ENCODE data around the gene SETDB1. TPM values are rescaled to one million over a fixed set of nuclear protein-coding genes. Genes with fewer than 3 reads are reported as not detected.

SETDB1 gene
- total RNA-seq, 4 donors from 2014 or later = 19.5 to 59.7 (median 39.2) TPM

GRCh38 chr1:150960646-150961045 lies 34.5 kb downstream of the SETDB1 start:
- no peak for DNase-seq
- TF ChIP-seq POLR2AphosphoS5 (IDR thresholded peaks at IDR 0.05) = no peak
- no peak for TF ChIP-seq POLR2A (IDR thresholded peaks at IDR 0.05)
- no peak for TF ChIP-seq EP300 (IDR thresholded peaks at IDR 0.05; ENCODE audit: low read depth)
- 94 to 100% methylated on average over 1 to 7 of the region's 7 CpGs for WGBS, 2 donors (ENCODE audit: low coverage in 1 of 2)
- Histone ChIP-seq H3K9me3 (no peaks in the 10 kb centered on the region), H3K36me3 (peaks cover 0 to 78% (median 26%) of the 10 kb centered on the region in 4 donors), H3K27me3 (no peaks in the 10 kb centered on the region), H3K4me3 (no peak overlapping the region), H3K4me1 (no peaks in the 10 kb centered on the region), H3K27ac (no peak overlapping the region)
- in situ Hi-C loops (cut with MboI; ENCODE audit: low pct_ligation_motif_present in 1 of 4, low pct_unique_long_range_greater_than_20kb in 1 of 4, low sequenced_read_pairs in 3 of 4) = no loop called here
- intact Hi-C loops (cut with DNase I; ENCODE audit: low total_unique reads) = no loop called here

- TF ChIP-seq CTCF (IDR thresholded peaks at IDR 0.05) (no peak), POLR2AphosphoS5 (IDR thresholded peaks at IDR 0.05) (no peak), POLR2A (IDR thresholded peaks at IDR 0.05) (no peak), EP300 (IDR thresholded peaks at IDR 0.05; ENCODE audit: low read depth) (no peak)
- DNase-seq = no peak
- no peaks in the 10 kb centered on the region for H3K27me3 ChIP-seq
- intact Hi-C loops (cut with DNase I; ENCODE audit: low total_unique reads) (no loop called here), in situ Hi-C loops (cut with MboI; ENCODE audit: low pct_ligation_motif_present in 1 of 4, low pct_unique_long_range_greater_than_20kb in 1 of 4, low sequenced_read_pairs in 3 of 4) (no loop called here)
- 65 to 80% methylated on average over 1 to 4 of the region's 4 CpGs for WGBS, 2 donors (ENCODE audit: low coverage in 1 of 2)
- H3K9me3 ChIP-seq = no peaks in the 10 kb centered on the region
- H3K27ac ChIP-seq = no peak overlapping the region
- no peak overlapping the region for H3K4me3 ChIP-seq
- H3K4me1 ChIP-seq = no peaks in the 10 kb centered on the region
- peaks cover 0 to 86% (median 31%) of the 10 kb centered on the region in 4 donors for H3K36me3 ChIP-seq
These were observed 35.6 kb downstream of the SETDB1 start for GRCh38 chr1:150961756-150962155.

GRCh38 chr1:150963321-150964163 lies 37.4 kb downstream of the SETDB1 start:
- in situ Hi-C loops (cut with MboI; ENCODE audit: low pct_ligation_motif_present in 1 of 4, low pct_unique_long_range_greater_than_20kb in 1 of 4, low sequenced_read_pairs in 3 of 4) (no loop called here), intact Hi-C loops (cut with DNase I; ENCODE audit: low total_unique reads) (no loop called here)
- Histone ChIP-seq H3K4me3 (no peak overlapping the region), H3K27me3 (no peaks in the 10 kb centered on the region), H3K4me1 (no peaks in the 10 kb centered on the region), H3K9me3 (no peaks in the 10 kb centered on the region), H3K27ac (no peak overlapping the region), H3K36me3 (peaks cover 0 to 89% (median 35%) of the 10 kb centered on the region in 4 donors)
- WGBS, 2 donors (ENCODE audit: low coverage in 1 of 2) = 86 to 94% methylated on average over 2 to 10 of the region's 10 CpGs
- TF ChIP-seq POLR2AphosphoS5 (IDR thresholded peaks at IDR 0.05) = no peak
- TF ChIP-seq EP300 (IDR thresholded peaks at IDR 0.05; ENCODE audit: low read depth) = no peak
- no peak for TF ChIP-seq CTCF (IDR thresholded peaks at IDR 0.05)
- no peak for TF ChIP-seq POLR2A (IDR thresholded peaks at IDR 0.05)
- no peak for DNase-seq

- H3K27ac ChIP-seq = no peak overlapping the region
- DNase-seq = no peak
- TF ChIP-seq POLR2A (IDR thresholded peaks at IDR 0.05) (no peak), POLR2AphosphoS5 (IDR thresholded peaks at IDR 0.05) (no peak), EP300 (IDR thresholded peaks at IDR 0.05; ENCODE audit: low read depth) (no peak), CTCF (IDR thresholded peaks at IDR 0.05) (no peak)
These were observed 38.0 kb downstream of the SETDB1 start for GRCh38 chr1:150964164-150964489.

More at GRCh38 chr1:150964164-150964489, 38.0 kb downstream of the SETDB1 start:
- in situ Hi-C loops (cut with MboI; ENCODE audit: low pct_ligation_motif_present in 1 of 4, low pct_unique_long_range_greater_than_20kb in 1 of 4, low sequenced_read_pairs in 3 of 4) (no loop called here), intact Hi-C loops (cut with DNase I; ENCODE audit: low total_unique reads) (no loop called here)
- no peaks in the 10 kb centered on the region for H3K9me3 ChIP-seq
- no peak overlapping the region for H3K4me3 ChIP-seq
- H3K27me3 ChIP-seq = no peaks in the 10 kb centered on the region
- 77 to 100% methylated on average over 1 to 5 of the region's 5 CpGs for WGBS, 2 donors (ENCODE audit: low coverage in 1 of 2)
- H3K36me3 ChIP-seq = peaks cover 0 to 87% (median 33%) of the 10 kb centered on the region in 4 donors
- no peaks in the 10 kb centered on the region for H3K4me1 ChIP-seq

Data from transverse colon (tissue), 4 donors.